Activated B cell treated with CpG ODN at 0.5 μM for 24 hours (primary cell): ENCODE data around the gene NUDT9. TPM values are rescaled to one million over a fixed set of nuclear protein-coding genes. Genes with fewer than 3 reads are reported as not detected.

Source experiments
- ATAC-seq: fragments of 200-7000 bp; cut with Tn5 transposase; one replicate; pipeline ENCODE4 v1.10.0; 2021; ENCODE audit warnings: low read depth, mild to moderate bottlenecking, moderate library complexity
- CTCF ChIA-PET: fragments of 350-600 bp; sonication (Branson Sonifier 250); formaldehyde crosslinking; loops from one replicate; lab custom pipeline; 2021; ENCODE audit warnings: antibody characterized with exemption; lab: Charles Lee
- POLR2A ChIA-PET: fragments of 350-600 bp; sonication (Branson Sonifier 250); formaldehyde crosslinking; loops from one replicate; lab custom pipeline; 2021; ENCODE audit warnings: antibody characterized with exemption; lab: Charles Lee
- DNase-seq: peaks from one replicate; pipeline ENCODE4 v3.0.0; 2022
- H3K27ac Mint-ChIP-seq: one replicate; pipeline ENCODE4 v1.8.0; 2020; ENCODE audit warnings: mixed read lengths
- H3K27me3 Mint-ChIP-seq: one replicate; pipeline ENCODE4 v1.8.0; 2021; ENCODE audit warnings: mixed read lengths
- H3K36me3 Mint-ChIP-seq: one replicate; pipeline ENCODE4 v1.8.0; 2021; ENCODE audit warnings: low read depth, mixed read lengths
- H3K4me1 Mint-ChIP-seq: one replicate; pipeline ENCODE4 v1.8.0; 2021; ENCODE audit warnings: mixed read lengths
- H3K4me3 Mint-ChIP-seq: one replicate; pipeline ENCODE4 v1.8.0; 2020; ENCODE audit warnings: mild to moderate bottlenecking, mixed read lengths
- H3K9me3 Mint-ChIP-seq: one replicate; pipeline ENCODE4 v1.8.0; 2020; ENCODE audit warnings: mixed read lengths
- CTCF ChIP-seq: fragments of 200-600 bp; IDR thresholded peaks from one replicate; pipeline ENCODE4 v1.8.0; 2022; ENCODE audit warnings: antibody characterized with exemption, mild to moderate bottlenecking
- intact Hi-C: fragments of 100-400 bp; cut with micrococcal nuclease; formaldehyde crosslinking; loops from one replicate; pipeline ENCODE4 v1.15.1; 2024
- total RNA-seq: library from RNA; stranded (reverse); gene quantifications from 2 replicates; pipeline ENCODE4 v1.2.3, GENCODE V29; 2022

Gene NUDT9
- total RNA-seq, 1 donor from 2014 or later = 21.1 TPM

- no peak for TF ChIP-seq CTCF
- CTCF ChIA-PET = interaction anchor here (3.3 kb wide), 1 partner anchor 86 kb away, joined by 12 read pairs; no protein-coding TSS in a partner anchor
- Mint-ChIP-seq H3K27me3 (no peaks in the 10 kb centered on the region), H3K4me1 (no peaks in the 10 kb centered on the region), H3K27ac (no peak overlapping the region), H3K4me3 (no peak overlapping the region), H3K36me3 (peaks cover 27% of the 10 kb centered on the region), H3K9me3 (peaks cover 2% of the 10 kb centered on the region)
- no peak for DNase-seq
- no peak for ATAC-seq
- POLR2A ChIA-PET = no interaction called here
- intact Hi-C loops = no loop called here
These were observed 38.9 kb downstream of the NUDT9 start for GRCh38 chr4:87461281-87461700.

- CTCF ChIA-PET = interaction anchor here (3.3 kb wide), 1 partner anchor 86 kb away, joined by 12 read pairs; no protein-coding TSS in a partner anchor
- intact Hi-C loops = no loop called here
- ATAC-seq = no peak
- Mint-ChIP-seq H3K9me3 (peaks cover 2% of the 10 kb centered on the region), H3K4me1 (no peaks in the 10 kb centered on the region), H3K27me3 (no peaks in the 10 kb centered on the region), H3K27ac (no peak overlapping the region), H3K4me3 (no peak overlapping the region), H3K36me3 (peaks cover 27% of the 10 kb centered on the region)
- POLR2A ChIA-PET = no interaction called here
- DNase-seq = no peak
- TF ChIP-seq CTCF = no peak
These were observed 39.7 kb downstream of the NUDT9 start for GRCh38 chr4:87462102-87462501.

- no peak for TF ChIP-seq CTCF
- no peak for ATAC-seq
- no peak overlapping the region for H3K27ac Mint-ChIP-seq
- H3K4me3 Mint-ChIP-seq = no peak overlapping the region
- H3K36me3 Mint-ChIP-seq = no peaks in the 10 kb centered on the region
- CTCF ChIA-PET = interaction anchor here (0.7 to 7.1 kb wide), 8 partner anchors 21 to 318 kb away, joined by 3 to 118 read pairs (median 7); partner anchors contain the start of gene HSD17B11
- POLR2A ChIA-PET = no interaction called here
- no peaks in the 10 kb centered on the region for H3K27me3 Mint-ChIP-seq
- intact Hi-C loops = loop anchor here (1.0 to 2.0 kb wide), 4 partner anchors 91 to 315 kb away; no protein-coding TSS in a partner anchor
- H3K4me1 Mint-ChIP-seq = no peaks in the 10 kb centered on the region
- DNase-seq = no peak
- no peaks in the 10 kb centered on the region for H3K9me3 Mint-ChIP-seq
These were observed 43.5 kb downstream of the NUDT9 start for GRCh38 chr4:87465739-87466366.

- H3K4me3 Mint-ChIP-seq = no peak overlapping the region
- no peak for TF ChIP-seq CTCF
- ATAC-seq (no peak), DNase-seq (no peak)
- POLR2A ChIA-PET = interaction anchor here (0.5 kb wide), 1 partner anchor 79 kb away, joined by 3 read pairs; the partner anchor contains the start of gene HSD17B11
- CTCF ChIA-PET = interaction anchor here (1.2 to 7.1 kb wide), 2 partner anchors 93 to 319 kb away, joined by 4 to 118 read pairs; no protein-coding TSS in a partner anchor
- intact Hi-C loops = no loop called here
- no peaks in the 10 kb centered on the region for H3K27me3 Mint-ChIP-seq
- no peak overlapping the region for H3K27ac Mint-ChIP-seq
- H3K36me3 Mint-ChIP-seq = no peaks in the 10 kb centered on the region
- H3K9me3 Mint-ChIP-seq = no peaks in the 10 kb centered on the region
- H3K4me1 Mint-ChIP-seq = no peaks in the 10 kb centered on the region
These were observed 47.0 kb downstream of the NUDT9 start for GRCh38 chr4:87469390-87469789.

GRCh38 chr4:87476934-87477333 is 54.6 kb downstream of the NUDT9 start:
- ChIA-PET POLR2A (no interaction called here), CTCF (interaction anchor here (1.9 kb wide), 1 partner anchor 10 kb away, joined by 4 read pairs; no protein-coding TSS in a partner anchor)
- no peak overlapping the region for H3K27ac Mint-ChIP-seq
- intact Hi-C loops = no loop called here
- H3K4me1 Mint-ChIP-seq = no peaks in the 10 kb centered on the region
- H3K36me3 Mint-ChIP-seq = no peaks in the 10 kb centered on the region
- H3K27me3 Mint-ChIP-seq = no peaks in the 10 kb centered on the region
- no peak overlapping the region for H3K4me3 Mint-ChIP-seq
- ATAC-seq (no peak), DNase-seq (no peak)
- TF ChIP-seq CTCF = no peak
- H3K9me3 Mint-ChIP-seq = no peaks in the 10 kb centered on the region
